Measurements from ENCODE around the gene MARK4. TPM values are rescaled to one million over a fixed set of nuclear protein-coding genes. Genes with fewer than 3 reads are reported as not detected.

Gene MARK4
- polyA plus RNA-seq, 3 donors: 38.2 to 42.7 (median 40.4) TPM

- DNase-seq: no peak
Observed at GRCh38 chr19:45354241-45354842, 103.3 kb downstream of the MARK4 start.

Other genes with a start within 250 kb of the MARK4 start
- gene RELB, start 249.8 kb upstream of the MARK4 start, polyA plus RNA-seq (ENCODE audit: insufficient read length in 3 of 3): 1 to 10 TPM; 6.3 to 7.8 (median 7.6) TPM
- 10 to 100 TPM; 56.2 to 80.1 (median 76.2) TPM for gene CLASRP, start 212.2 kb upstream of the MARK4 start, polyA plus RNA-seq (ENCODE audit: insufficient read length in 3 of 3)
- 1 to 10 TPM; 1.1 to 2.4 (median 2.1) TPM for gene ZNF296, start 174.8 kb upstream of the MARK4 start, polyA plus RNA-seq (ENCODE audit: insufficient read length in 3 of 3)
- gene GEMIN7, start 172.0 kb upstream of the MARK4 start, polyA plus RNA-seq (ENCODE audit: insufficient read length in 3 of 3): 10 to 100 TPM; 21.5 to 24.0 (median 23.4) TPM
- 10 to 100 TPM; 31.8 to 37.5 (median 35.4) TPM for gene PPP1R37, start 158.1 kb upstream of the MARK4 start, polyA plus RNA-seq (ENCODE audit: insufficient read length in 3 of 3)
- gene NKPD1, start 90.3 kb upstream of the MARK4 start, polyA plus RNA-seq (ENCODE audit: insufficient read length in 3 of 3): under 1 TPM; 0.19 to 0.31 (median 0.21) TPM
- 10 to 100 TPM; 42.6 to 52.3 (median 48.0) TPM for gene TRAPPC6A, start 73.0 kb upstream of the MARK4 start, polyA plus RNA-seq (ENCODE audit: insufficient read length in 3 of 3)
- gene BLOC1S3, start 72.5 kb upstream of the MARK4 start, polyA plus RNA-seq (ENCODE audit: insufficient read length in 3 of 3): 1 to 10 TPM; 9.1 to 10.0 (median 9.5) TPM
- gene EXOC3L2, start 5.9 kb upstream of the MARK4 start, polyA plus RNA-seq (ENCODE audit: insufficient read length in 3 of 3): 10 to 100 TPM; 11.0 to 13.7 (median 11.6) TPM
- 1 to 10 TPM in 1 of 3 donors, under 1 TPM in 2; 0.22 to 1.7 (median 0.44) TPM for gene CKM, start 71.6 kb downstream of the MARK4 start, polyA plus RNA-seq (ENCODE audit: insufficient read length in 3 of 3)
- 1 to 10 TPM; 2.1 to 3.0 (median 2.3) TPM for gene KLC3, start 89.5 kb downstream of the MARK4 start, polyA plus RNA-seq (ENCODE audit: insufficient read length in 3 of 3)
- gene ERCC2, start 119.3 kb downstream of the MARK4 start, polyA plus RNA-seq (ENCODE audit: insufficient read length in 3 of 3): 10 to 100 TPM; 35.3 to 42.2 (median 40.8) TPM
- 10 to 100 TPM in 2 of 3 donors, 1 to 10 TPM in 1; 9.0 to 12.3 (median 10.9) TPM for gene PPP1R13L, start 153.8 kb downstream of the MARK4 start, polyA plus RNA-seq (ENCODE audit: insufficient read length in 3 of 3)
- 1 to 10 TPM; 3.8 to 6.0 (median 5.4) TPM for gene POLR1G, start 155.4 kb downstream of the MARK4 start, polyA plus RNA-seq (ENCODE audit: insufficient read length in 3 of 3)
- gene ERCC1, start 172.6 kb downstream of the MARK4 start, polyA plus RNA-seq (ENCODE audit: insufficient read length in 3 of 3): 10 to 100 TPM; 83.0 to 97.5 (median 89.9) TPM
- gene FOSB, start 216.7 kb downstream of the MARK4 start, polyA plus RNA-seq (ENCODE audit: insufficient read length in 3 of 3): 10 to 100 TPM in 2 of 3 donors, 1 to 10 TPM in 1; 9.8 to 13.1 (median 11.1) TPM
- gene RTN2, start 245.8 kb downstream of the MARK4 start, polyA plus RNA-seq (ENCODE audit: insufficient read length in 3 of 3): 1 to 10 TPM; 5.0 to 8.3 (median 8.2) TPM
- gene PPM1N, start 247.2 kb downstream of the MARK4 start, polyA plus RNA-seq (ENCODE audit: insufficient read length in 3 of 3): under 1 TPM; 0.13 to 0.68 (median 0.56) TPM